22Rv1 (cell line): Measurements from ENCODE around the gene SEMA4A.

Experiments used
- ZFX ChIP-seq: fragments of 450-650 bp; IDR thresholded peaks from 2 replicates; pipeline ENCODE4 v1.6.1; 2017; ENCODE audit warnings: antibody characterized with exemption, borderline replicate concordance
- TF ChIP-seq, protein P1 (sequence below): fragments of 450-650 bp; IDR thresholded peaks from 2 replicates; pipeline ENCODE4 v1.5.1; 2017; ENCODE audit warnings: mild to moderate bottlenecking

DNA sequence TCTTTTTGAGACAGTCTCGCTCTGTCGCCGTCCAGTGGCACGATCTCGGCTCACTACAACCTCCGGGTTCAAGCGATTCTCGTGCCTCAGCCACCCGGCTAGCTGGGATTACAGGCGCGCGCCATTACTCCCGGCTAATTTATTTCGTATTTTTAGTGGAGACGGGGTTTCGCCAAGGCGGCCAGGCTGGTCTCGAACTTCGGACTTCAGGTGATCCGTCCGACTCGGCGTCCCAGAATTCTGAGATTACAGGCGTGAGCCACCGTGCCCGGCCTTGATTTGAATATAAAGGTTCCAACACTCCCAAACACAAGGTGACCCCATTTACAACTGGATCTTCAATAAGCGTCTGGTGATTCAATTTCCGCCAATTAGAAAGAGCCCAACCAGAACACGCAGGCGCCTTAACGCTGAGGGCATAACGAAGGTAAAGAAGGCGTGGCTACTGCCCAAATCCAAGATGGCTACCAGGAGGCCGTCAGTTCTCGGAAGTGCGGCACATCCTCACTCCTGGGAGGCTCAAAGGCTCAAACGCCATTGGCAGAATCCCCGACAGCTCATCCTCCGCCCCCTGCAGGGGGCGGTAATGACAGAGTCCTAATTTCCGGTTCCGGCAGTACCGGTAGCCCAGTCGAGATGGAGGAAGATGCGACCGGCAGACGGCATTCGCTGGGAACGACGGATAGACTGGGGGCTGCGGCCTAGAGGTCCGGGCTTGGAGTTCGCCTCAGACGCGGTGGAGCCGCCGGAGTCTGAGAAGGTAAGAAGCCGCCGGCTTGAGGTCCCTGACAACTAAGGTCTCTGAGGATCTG lies 40.3 kb downstream of the SEMA4A start, which contains the start of gene SLC25A44:
- TF ChIP-seq, protein P1, sequence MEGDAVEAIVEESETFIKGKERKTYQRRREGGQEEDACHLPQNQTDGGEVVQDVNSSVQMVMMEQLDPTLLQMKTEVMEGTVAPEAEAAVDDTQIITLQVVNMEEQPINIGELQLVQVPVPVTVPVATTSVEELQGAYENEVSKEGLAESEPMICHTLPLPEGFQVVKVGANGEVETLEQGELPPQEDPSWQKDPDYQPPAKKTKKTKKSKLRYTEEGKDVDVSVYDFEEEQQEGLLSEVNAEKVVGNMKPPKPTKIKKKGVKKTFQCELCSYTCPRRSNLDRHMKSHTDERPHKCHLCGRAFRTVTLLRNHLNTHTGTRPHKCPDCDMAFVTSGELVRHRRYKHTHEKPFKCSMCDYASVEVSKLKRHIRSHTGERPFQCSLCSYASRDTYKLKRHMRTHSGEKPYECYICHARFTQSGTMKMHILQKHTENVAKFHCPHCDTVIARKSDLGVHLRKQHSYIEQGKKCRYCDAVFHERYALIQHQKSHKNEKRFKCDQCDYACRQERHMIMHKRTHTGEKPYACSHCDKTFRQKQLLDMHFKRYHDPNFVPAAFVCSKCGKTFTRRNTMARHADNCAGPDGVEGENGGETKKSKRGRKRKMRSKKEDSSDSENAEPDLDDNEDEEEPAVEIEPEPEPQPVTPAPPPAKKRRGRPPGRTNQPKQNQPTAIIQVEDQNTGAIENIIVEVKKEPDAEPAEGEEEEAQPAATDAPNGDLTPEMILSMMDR, result peak; percentile 53
- no peak for TF ChIP-seq ZFX
